Trophoblast cell (in vitro differentiated cells and primary cell): ENCODE results near the gene UPK3A.

ENCODE experiments used
- DNase-seq, 2 donors: peaks; one replicate each; pipeline ENCODE4 v3.0.0-alpha.2; 2016
- H2AFZ ChIP-seq: 2 replicates; pipeline ENCODE4 v1.6.1; 2013; ENCODE audit warnings: low read length, moderate library complexity, mild to moderate bottlenecking; ENCODE audit not compliant: insufficient read depth, poor library complexity
- H2AK5ac ChIP-seq: 2 replicates; pipeline ENCODE4 v1.6.1; 2013; ENCODE audit warnings: mild to moderate bottlenecking, low read length
- H2BK120ac ChIP-seq: 2 replicates; pipeline ENCODE4 v1.6.1; 2013; ENCODE audit warnings: low read length, mild to moderate bottlenecking, moderate library complexity; ENCODE audit not compliant: insufficient read depth, poor library complexity
- H2BK12ac ChIP-seq: 2 replicates; pipeline ENCODE4 v1.6.1; 2013; ENCODE audit warnings: mild to moderate bottlenecking, low read length, moderate library complexity
- H2BK5ac ChIP-seq: 2 replicates; pipeline ENCODE4 v1.6.1; 2013; ENCODE audit warnings: low read length, low read depth, moderate library complexity, mild to moderate bottlenecking; ENCODE audit not compliant: poor library complexity
- H3K14ac ChIP-seq: 2 replicates; pipeline ENCODE4 v1.6.1; 2013; ENCODE audit warnings: mild to moderate bottlenecking, low read length
- H3K18ac ChIP-seq: 2 replicates; pipeline ENCODE4 v1.6.1; 2013; ENCODE audit warnings: mild to moderate bottlenecking, low read length
- H3K23ac ChIP-seq: 2 replicates; pipeline ENCODE4 v1.6.1; 2013; ENCODE audit warnings: low read length
- H3K27ac ChIP-seq: 2 replicates; pipeline ENCODE4 v1.5.1; 2013; ENCODE audit warnings: low read depth, mild to moderate bottlenecking, inconsistent platforms, low read length, moderate library complexity
- H3K27me3 ChIP-seq: 2 replicates; pipeline ENCODE4 v1.6.1; 2013; ENCODE audit warnings: inconsistent platforms, mild to moderate bottlenecking, low read length, moderate library complexity; ENCODE audit not compliant: insufficient read depth
- H3K36me3 ChIP-seq, 2 experiments: 1 replicate in 1 of 2; 2 replicates in 1 of 2; pipeline ENCODE4 v1.6.1; 2013; ENCODE audit warnings: low read length in 2 of 2, mild to moderate bottlenecking in 2 of 2, moderate library complexity in 1 of 2; ENCODE audit not compliant: insufficient read depth in 2 of 2, control insufficient read depth in 1 of 2
- H3K4ac ChIP-seq: 2 replicates; pipeline ENCODE4 v1.6.1; 2013; ENCODE audit warnings: low read depth, mild to moderate bottlenecking, low read length, moderate library complexity
- H3K4me1 ChIP-seq, 2 experiments: 1 replicate in 1 of 2; 2 replicates in 1 of 2; pipeline ENCODE4 v1.6.1; 2013; ENCODE audit warnings: low read length in 2 of 2, mild to moderate bottlenecking in 2 of 2, moderate library complexity in 1 of 2; ENCODE audit not compliant: insufficient read depth in 2 of 2, control insufficient read depth in 1 of 2
- H3K4me2 ChIP-seq: 2 replicates; pipeline ENCODE4 v1.6.1; 2013; ENCODE audit warnings: inconsistent platforms, mild to moderate bottlenecking, low read length, moderate library complexity
- H3K4me3 ChIP-seq: 2 replicates; pipeline ENCODE4 v1.5.1; 2013; ENCODE audit warnings: mild to moderate bottlenecking, low read depth, low read length, inconsistent platforms
- H3K79me1 ChIP-seq: one replicate; pipeline ENCODE4 v1.6.1; 2013; ENCODE audit warnings: low read length
- H3K79me2 ChIP-seq: 2 replicates; pipeline ENCODE4 v1.6.1; 2013; ENCODE audit warnings: low read length, mild to moderate bottlenecking; ENCODE audit not compliant: control insufficient read depth, insufficient read depth, poor library complexity
- H3K9ac ChIP-seq: 2 replicates; pipeline ENCODE4 v1.6.1; 2013; ENCODE audit warnings: mild to moderate bottlenecking, low read length
- H3K9me3 ChIP-seq: 2 replicates; pipeline ENCODE4 v1.6.1; 2013; ENCODE audit warnings: low read depth, mild to moderate bottlenecking, control low read depth, inconsistent platforms, low read length; ENCODE audit not compliant: insufficient read depth
- H4K12ac ChIP-seq: 2 replicates; pipeline ENCODE4 v1.6.1; 2013; ENCODE audit warnings: low read depth, mild to moderate bottlenecking, low read length, moderate library complexity
- H4K8ac ChIP-seq: 2 replicates; pipeline ENCODE4 v1.6.1; 2013; ENCODE audit warnings: low read depth, mild to moderate bottlenecking, low read length, moderate library complexity
- H4K91ac ChIP-seq: one replicate; pipeline ENCODE4 v1.6.1; 2013; ENCODE audit warnings: low read depth, mild to moderate bottlenecking, low read length, moderate library complexity
- WGBS: extraction: QIAGEN DNeasy Blood & Tissue Kit; methylation state at CpG from one replicate; pipeline ENCODE4 v1.1.7; 2013; ENCODE audit warnings: missing lambda C conversion rate; ENCODE audit not compliant: insufficient read length, insufficient coverage; ENCODE audit errors: extremely low coverage; 5-methylcytosine and 5-hydroxymethylcytosine counted together

Gene UPK3A

GRCh38 chr22:45238076-45238956 is 46.4 kb upstream of the UPK3A start:
- no peak overlapping the region for H4K8ac ChIP-seq
- no peak overlapping the region for H3K14ac ChIP-seq
- DNase-seq: no peak
- peaks cover 20 to 21% of the 10 kb centered on the region in 2 experiments for H3K4me1 ChIP-seq
- H3K23ac ChIP-seq: no peak overlapping the region
- no peak overlapping the region for H3K4ac ChIP-seq
- no peak overlapping the region for H4K91ac ChIP-seq
- peaks cover 2% of the 10 kb centered on the region for H3K9me3 ChIP-seq
- H2AFZ ChIP-seq: no peak overlapping the region
- no peak overlapping the region for H4K12ac ChIP-seq
- no peak overlapping the region for H3K4me3 ChIP-seq
- H3K79me2 ChIP-seq: peaks cover 7% of the 10 kb centered on the region
- peaks cover 11% of the 10 kb centered on the region for H3K79me1 ChIP-seq
- no peak overlapping the region for H2BK120ac ChIP-seq
- WGBS: no CpG with 5 or more reads among the region's 18 CpGs
- no peak overlapping the region for H3K4me2 ChIP-seq
- no peak overlapping the region for H2AK5ac ChIP-seq
- peaks cover 13 to 27% of the 10 kb centered on the region in 2 experiments for H3K36me3 ChIP-seq
- H3K9ac ChIP-seq: no peak overlapping the region
- H2BK12ac ChIP-seq: no peak overlapping the region
- no peak overlapping the region for H3K27ac ChIP-seq
- no peak overlapping the region for H3K18ac ChIP-seq
- no peak overlapping the region for H2BK5ac ChIP-seq
- no peaks in the 10 kb centered on the region for H3K27me3 ChIP-seq

- no peak overlapping the region for H3K4me3 ChIP-seq
- H3K27ac ChIP-seq: no peak overlapping the region
- H3K23ac ChIP-seq: no peak overlapping the region
- peaks cover 2% of the 10 kb centered on the region for H3K9me3 ChIP-seq
- no peak overlapping the region for H2BK120ac ChIP-seq
- no peak for DNase-seq
- peaks cover 13 to 27% of the 10 kb centered on the region in 2 experiments for H3K36me3 ChIP-seq
- WGBS: no CpG with 5 or more reads among the region's 6 CpGs
- peak overlapping the region; percentile 4 for H3K18ac ChIP-seq
- peaks cover 11% of the 10 kb centered on the region for H3K79me1 ChIP-seq
- no peak overlapping the region for H2AFZ ChIP-seq
- H3K4ac ChIP-seq: no peak overlapping the region
- no peak overlapping the region for H4K91ac ChIP-seq
- no peak overlapping the region for H3K9ac ChIP-seq
- H4K12ac ChIP-seq: no peak overlapping the region
- H4K8ac ChIP-seq: no peak overlapping the region
- peaks cover 7% of the 10 kb centered on the region for H3K79me2 ChIP-seq
- H2AK5ac ChIP-seq: no peak overlapping the region
- peak overlapping the region; percentile 90 for H3K4me2 ChIP-seq
- peaks cover 20 to 21% of the 10 kb centered on the region in 2 experiments for H3K4me1 ChIP-seq
- H3K27me3 ChIP-seq: no peaks in the 10 kb centered on the region
- H3K14ac ChIP-seq: no peak overlapping the region
- no peak overlapping the region for H2BK12ac ChIP-seq
- no peak overlapping the region for H2BK5ac ChIP-seq
Observed at GRCh38 chr22:45238957-45239680, 45.6 kb upstream of the UPK3A start.

- peaks cover 2% of the 10 kb centered on the region for H3K9me3 ChIP-seq
- DNase-seq: no peak
Observed at GRCh38 chr22:45239681-45240051, 45.1 kb upstream of the UPK3A start.

GRCh38 chr22:45240104-45240809 is 44.5 kb upstream of the UPK3A start:
- Histone ChIP-seq H3K4me1 (peaks cover 21 to 25% of the 10 kb centered on the region in 2 experiments), H2AFZ (peak overlapping the region; percentile 20), H2BK12ac (peak overlapping the region; percentile 21), H3K23ac (no peak overlapping the region), H4K91ac (peak overlapping the region; percentile 68), H2BK120ac (peak overlapping the region; percentile 53), H3K4me2 (peak overlapping the region; percentile 90), H3K27me3 (no peaks in the 10 kb centered on the region), H3K18ac (peak overlapping the region; percentile 86), H3K14ac (peak overlapping the region; percentile 61), H3K4ac (peak overlapping the region; percentile 19), H3K27ac (no peak overlapping the region), H4K12ac (peak overlapping the region; percentile 52), H3K9me3 (peaks cover 2% of the 10 kb centered on the region), H3K36me3 (peaks cover 10 to 21% of the 10 kb centered on the region in 2 experiments), H3K4me3 (peak overlapping the region; percentile 86), H3K9ac (peak overlapping the region; percentile 70), H2BK5ac (no peak overlapping the region), H4K8ac (no peak overlapping the region), H3K79me2 (peaks cover 7% of the 10 kb centered on the region), H3K79me1 (peaks cover 13% of the 10 kb centered on the region), H2AK5ac (peak overlapping the region; percentile 35)
- peak in 1 of 2 donors; percentile 53 for DNase-seq
- no CpG with 5 or more reads among the region's 73 CpGs for WGBS

More at GRCh38 chr22:45239681-45240051, 45.1 kb upstream of the UPK3A start:
- Histone ChIP-seq H3K9ac (no peak overlapping the region), H3K23ac (no peak overlapping the region), H3K4me2 (peak overlapping the region; percentile 90), H3K4me3 (peak overlapping the region; percentile 86), H2BK120ac (peak overlapping the region; percentile 53), H2AK5ac (peak overlapping the region; percentile 35), H4K8ac (no peak overlapping the region), H3K79me2 (peaks cover 7% of the 10 kb centered on the region), H4K91ac (peak overlapping the region; percentile 68), H3K79me1 (peaks cover 11% of the 10 kb centered on the region), H4K12ac (no peak overlapping the region), H3K4ac (peak overlapping the region; percentile 19), H3K36me3 (peaks cover 13 to 25% of the 10 kb centered on the region in 2 experiments), H3K27ac (no peak overlapping the region), H3K4me1 (peaks cover 20 to 21% of the 10 kb centered on the region in 2 experiments), H3K27me3 (no peaks in the 10 kb centered on the region), H2AFZ (peak overlapping the region; percentile 20), H2BK12ac (peak overlapping the region; percentile 21), H3K18ac (peak overlapping the region; percentile 86), H2BK5ac (no peak overlapping the region), H3K14ac (peak overlapping the region; percentile 61)
- no CpG with 5 or more reads among the region's 8 CpGs for WGBS
